Transverse colon (tissue), 3 donors: ENCODE data around the gene PTGIS.

Source experiments
- CTCF ChIP-seq, 5 experiments: fragments of 200-600 bp in 3 of 5; fragments of 450-650 bp in 2 of 5; sonication (generic) in 3 of 5; IDR thresholded peaks; 1 replicate in 2 of 5; 2 replicates in 3 of 5; pipeline ENCODE4 v1.5.1; 2016 to 2017; ENCODE audit warnings: antibody characterized with exemption in 5 of 5, inconsistent platforms in 3 of 5, mild to moderate bottlenecking in 2 of 5, moderate library complexity in 1 of 5
- POLR2A ChIP-seq: fragments of 450-650 bp; IDR thresholded peaks from one replicate; pipeline ENCODE4 v1.6.1; 2016; ENCODE audit warnings: antibody characterized with exemption, mild to moderate bottlenecking, moderate library complexity

DNA sequence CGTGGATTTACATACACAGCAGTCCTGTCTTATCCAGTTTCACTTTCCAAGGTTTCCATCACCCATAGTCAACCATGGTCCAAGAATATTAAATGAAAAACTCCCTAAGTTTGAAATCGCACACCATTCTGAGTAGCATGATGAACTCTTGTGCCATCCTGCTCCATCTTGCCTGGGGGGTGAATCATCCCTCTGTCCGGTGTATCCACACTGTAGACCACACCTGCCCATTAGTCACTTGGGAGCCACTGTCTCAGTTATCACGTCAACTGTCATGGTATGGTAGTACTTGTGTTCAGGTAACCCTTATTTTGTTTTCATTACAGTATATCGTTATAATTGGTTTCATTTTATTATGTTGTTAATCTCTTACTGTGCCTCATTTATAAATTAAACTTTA, 38.5 kb downstream of the PTGIS start:
- TF ChIP-seq CTCF (IDR thresholded peaks at IDR 0.05) (no peak), POLR2A (no peak)
